Measurements from ENCODE around the gene KBTBD12.

The KBTBD12 gene

DNA sequence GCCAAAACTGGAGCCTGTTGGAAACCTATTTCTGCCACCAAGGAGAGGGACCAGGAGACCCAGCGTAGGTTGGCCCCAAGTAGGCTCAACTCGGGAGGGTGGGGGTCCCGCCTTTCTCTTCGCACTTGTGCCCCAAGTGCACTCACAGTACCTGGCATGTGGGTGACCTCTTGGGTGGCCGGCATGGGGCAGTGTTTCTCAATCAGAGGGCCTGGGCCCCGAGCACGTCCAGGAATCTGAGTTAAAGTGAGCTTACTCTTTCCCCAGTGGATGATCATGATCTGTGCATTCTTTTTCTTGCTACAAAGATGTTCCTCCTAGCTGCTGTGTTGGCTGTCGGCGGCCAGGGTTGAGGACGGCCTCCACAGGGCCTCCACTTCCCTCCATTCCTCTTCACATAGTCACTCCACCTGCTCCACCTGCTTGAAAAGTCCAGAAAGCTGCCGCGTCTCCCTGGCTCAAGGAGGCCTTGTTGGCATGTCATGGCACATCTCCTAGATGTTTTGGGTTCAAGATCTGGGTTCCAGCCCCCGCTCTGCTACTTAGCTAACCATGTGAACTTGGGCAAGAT is 70.7 kb downstream of the KBTBD12 start:
- DNase-seq (ENCODE audit: low read depth), result no peak

DNA sequence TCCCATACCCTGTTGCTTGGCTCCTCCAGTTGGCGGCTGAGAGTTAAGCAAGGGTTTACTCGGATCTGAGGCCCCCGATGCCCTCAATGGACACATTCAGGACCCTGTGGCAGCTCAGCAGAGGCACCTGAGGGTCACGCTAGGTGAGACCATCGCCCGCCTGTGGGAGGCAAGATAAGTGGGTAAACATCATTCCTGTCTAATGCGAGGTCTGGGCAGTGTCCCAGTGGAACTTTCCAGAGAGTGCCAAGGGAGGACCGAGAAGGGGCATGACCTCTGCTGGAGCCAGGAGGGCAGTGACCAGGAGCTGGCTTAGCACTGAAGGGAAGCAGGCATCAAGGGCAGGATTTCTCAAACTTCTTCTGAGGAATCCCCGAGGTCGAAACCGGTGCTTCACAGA is 71.8 kb downstream of the KBTBD12 start:
- no peak for DNase-seq (ENCODE audit: low read depth)

DNA sequence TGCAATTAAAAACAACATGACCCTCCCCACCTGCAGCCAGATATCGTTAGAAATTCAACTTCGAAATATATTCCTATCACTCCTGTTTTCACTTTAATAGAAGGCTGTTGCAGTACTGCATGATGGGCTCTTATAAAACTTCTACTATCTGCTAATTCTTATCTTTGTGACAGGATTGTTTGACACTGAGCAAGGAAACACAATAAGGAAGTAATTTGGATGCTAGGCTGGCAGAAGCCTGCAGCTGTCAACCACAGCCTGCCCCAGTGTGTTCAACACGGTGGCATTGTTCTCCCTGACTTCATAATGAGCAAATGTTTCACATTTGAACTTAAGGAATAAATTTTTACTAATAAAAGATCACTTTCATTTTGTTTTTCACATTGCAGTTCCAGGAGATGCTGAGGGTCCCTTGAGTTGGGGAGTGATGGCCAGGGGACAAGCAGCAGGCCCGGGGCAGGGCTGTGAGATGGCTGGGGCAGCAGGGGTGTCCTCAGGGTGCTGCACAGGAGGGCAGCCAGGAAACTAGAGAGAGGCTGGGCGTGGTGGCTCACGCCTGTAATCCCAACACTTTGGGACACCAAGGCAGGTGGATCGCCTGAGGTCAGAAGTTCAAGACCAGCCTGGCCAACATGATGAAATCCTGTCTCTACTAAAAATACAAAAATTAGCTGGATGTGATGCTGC is 72.4 kb downstream of the KBTBD12 start:
- DNase-seq (ENCODE audit: low read depth), result no peak

DNA sequence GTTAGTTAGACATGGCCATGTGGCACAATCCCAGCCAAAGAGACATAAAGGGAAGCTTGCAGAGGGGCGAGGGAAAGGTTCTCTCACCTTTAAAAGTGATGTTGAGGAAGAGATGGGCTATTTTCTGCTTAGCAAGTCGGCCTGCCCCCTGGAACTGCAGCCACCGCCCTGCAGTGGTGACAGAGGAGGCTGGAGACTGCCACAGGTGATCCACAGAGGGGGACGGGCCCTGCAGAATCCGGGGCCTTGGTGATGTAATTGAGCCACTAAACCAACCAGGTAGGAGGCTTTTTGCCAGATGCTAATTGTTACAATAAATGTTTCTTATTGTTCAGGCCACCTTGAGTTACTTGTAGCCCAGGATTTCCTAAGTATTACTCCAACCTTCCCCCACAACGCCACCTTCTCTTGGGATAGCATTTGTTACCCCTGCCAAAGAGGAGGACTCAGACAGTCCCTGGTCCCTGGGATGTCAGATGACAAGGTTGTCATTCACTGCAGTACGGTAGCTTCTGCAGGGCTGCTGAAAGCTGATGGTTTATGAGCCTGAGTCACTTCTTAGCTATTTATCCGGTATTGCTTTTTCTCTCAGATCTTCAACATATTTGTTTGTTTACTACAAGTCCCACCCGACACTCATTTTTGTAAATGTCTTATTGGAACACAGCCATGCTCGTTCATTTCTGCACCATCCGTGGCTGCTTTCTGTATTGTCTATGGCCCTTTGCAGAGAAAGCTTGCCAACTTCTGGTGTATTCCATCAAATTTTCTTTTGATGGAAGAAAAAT is 73.9 kb downstream of the KBTBD12 start:
- no peak for DNase-seq (ENCODE audit: low read depth)

DNA sequence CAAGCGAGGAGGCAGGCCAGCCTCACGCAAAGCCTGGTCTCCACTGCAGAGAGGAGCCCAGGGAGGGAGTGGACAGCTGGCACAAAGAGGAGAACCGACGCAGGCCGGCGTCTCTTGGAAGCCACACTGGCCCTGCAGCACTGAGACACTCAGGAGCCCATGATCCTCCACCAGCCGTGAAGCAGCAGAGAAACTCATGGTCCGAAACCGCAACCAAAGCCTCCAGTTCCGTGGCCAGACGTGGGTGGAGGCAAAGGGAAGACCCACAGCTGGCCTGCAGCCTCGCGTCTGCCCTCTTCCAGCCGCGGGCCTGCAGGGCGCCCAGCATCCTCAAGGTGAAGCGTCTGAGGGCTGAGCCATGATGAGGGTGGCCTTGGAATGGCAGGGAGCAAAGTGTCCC is 75.0 kb downstream of the KBTBD12 start:
- no peak for DNase-seq (ENCODE audit: low read depth)

DNA sequence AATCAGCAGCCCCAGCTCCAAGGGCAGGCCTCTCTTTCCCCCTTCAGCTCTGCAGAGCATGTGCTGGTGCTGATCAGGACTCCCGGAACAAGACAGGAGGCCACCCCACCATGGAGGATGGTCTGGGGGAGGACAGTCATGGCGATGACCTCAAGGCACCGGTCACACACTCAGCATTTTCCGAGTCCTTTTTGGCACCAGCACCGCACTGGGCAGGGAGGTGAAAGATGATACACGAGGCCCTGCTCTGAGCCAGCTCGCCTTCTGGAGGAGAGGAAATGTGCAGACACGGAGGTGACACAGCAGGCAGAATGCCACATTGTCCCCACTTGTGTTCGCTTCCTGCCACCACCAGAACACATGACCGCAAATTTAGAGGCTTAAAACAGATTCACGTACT is 75.4 kb downstream of the KBTBD12 start:
- no peak for DNase-seq (ENCODE audit: low read depth)

DNA sequence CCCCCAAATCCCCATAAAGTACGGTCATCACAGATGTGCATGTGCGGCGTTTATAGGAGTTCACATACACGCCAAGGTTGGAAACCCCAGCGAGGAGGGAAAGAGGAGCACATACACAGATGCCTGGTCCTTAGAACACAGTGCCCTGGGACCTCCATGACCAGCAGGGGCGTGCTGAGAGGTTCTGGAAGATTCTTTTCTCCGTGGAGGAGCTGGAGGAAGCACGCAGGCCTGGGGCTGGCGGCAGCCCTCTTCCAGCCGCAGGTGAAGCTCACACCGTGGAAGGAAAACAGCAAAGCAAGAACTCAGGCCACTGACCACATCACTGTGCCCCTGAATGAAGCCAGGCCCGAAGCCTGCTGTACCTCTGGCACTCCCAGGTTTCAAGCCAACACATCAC is 76.2 kb downstream of the KBTBD12 start:
- DNase-seq (ENCODE audit: low read depth), result no peak

DNA sequence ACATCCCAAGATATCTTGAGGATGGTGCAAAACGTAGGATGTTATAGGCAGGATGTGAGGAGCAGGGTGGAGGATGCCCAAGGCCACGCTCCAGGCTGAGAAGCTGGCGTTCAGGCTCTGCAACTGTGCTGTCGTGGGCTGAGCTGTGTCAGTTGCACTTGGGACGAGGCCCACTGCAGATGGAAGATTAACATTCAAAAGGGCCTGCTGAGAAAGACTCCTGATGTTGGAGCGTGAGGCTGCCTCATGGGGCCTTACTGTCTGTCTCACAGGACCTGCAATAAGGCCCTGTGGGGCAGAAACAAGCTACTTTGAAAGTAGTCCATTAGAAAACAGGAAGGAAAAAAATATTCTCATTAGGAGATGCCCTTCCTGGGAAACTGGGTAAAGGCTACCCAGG is 76.6 kb downstream of the KBTBD12 start:
- no peak for DNase-seq (ENCODE audit: low read depth)

DNA sequence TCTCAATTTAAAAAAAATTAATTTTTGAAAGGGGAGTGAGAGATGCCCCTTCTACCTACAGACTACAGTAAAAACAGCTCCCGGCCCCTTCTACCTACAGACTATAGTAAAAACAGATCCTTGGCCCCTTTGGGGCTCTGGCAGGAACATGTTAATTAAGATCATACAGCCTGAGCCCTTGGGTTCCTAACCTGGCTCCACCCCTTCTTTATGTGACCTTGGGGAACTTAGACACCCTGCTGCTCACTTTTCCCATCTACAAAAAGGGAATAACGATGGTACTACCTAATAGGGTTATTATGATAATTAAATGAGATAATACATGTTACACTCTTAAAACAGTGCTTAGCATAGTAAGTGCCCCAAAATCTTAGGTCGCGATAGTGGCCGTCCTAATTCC is 77.1 kb downstream of the KBTBD12 start:
- no peak for DNase-seq (ENCODE audit: low read depth)

DNA sequence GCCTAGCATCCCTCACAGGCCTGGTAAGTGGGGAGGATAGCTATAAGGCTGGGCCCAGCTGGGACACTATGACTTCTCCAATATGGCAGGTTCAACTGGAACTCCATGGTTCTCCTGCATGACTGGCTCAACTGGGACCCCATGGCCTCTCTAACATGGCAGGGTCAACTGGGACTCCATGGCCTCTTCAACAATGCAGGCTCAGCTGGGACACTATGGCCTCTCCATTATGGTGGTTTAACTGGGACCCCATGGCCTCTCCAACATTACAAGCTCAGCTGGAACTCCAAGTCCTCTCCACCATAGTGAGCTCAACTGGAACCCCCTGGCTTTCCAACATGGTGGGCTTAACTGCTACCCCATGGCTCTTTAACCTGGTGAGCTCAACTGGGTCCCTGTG is 79.0 kb downstream of the KBTBD12 start:
- DNase-seq (ENCODE audit: low read depth), result no peak

DNA sequence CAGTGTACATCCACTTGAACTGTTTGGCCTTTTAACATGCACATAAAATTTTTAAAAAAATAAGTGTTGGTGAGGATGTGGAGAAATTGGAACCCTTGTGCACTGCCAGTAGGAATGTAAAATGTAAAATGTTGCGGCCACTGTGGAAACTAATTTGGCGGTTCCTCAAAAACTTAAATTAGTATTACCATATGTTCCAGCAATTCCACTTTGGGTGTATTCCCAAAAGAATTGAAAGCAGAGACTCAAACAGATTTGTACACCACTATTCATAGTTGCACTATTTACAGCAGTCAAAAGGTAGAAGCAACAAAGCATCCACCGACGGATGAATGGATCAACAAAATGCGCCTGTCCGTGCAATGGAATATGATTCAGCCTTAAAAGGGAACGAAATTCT is 82.0 kb downstream of the KBTBD12 start:
- DNase-seq (ENCODE audit: low read depth), result no peak

DNA sequence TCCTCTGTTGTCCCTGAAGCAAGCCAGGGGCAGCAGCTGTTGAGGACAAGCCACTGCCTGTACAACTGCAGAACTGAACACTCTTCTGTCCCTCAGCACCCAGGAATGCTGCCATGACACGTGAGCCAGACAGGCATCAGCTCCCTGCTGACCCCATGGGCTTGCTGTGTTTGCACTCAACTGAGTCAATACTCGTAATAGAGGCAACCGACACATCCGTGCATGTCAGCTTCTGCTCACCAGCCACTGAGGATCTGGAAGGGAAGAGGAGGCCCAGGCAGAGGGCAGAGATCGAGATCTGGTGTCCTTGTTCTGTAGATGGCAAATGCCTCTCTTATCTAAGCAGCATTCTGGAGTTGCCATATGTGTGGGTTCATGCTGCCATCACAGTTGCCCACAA is 82.9 kb downstream of the KBTBD12 start:
- DNase-seq (ENCODE audit: low read depth), result no peak

DNA sequence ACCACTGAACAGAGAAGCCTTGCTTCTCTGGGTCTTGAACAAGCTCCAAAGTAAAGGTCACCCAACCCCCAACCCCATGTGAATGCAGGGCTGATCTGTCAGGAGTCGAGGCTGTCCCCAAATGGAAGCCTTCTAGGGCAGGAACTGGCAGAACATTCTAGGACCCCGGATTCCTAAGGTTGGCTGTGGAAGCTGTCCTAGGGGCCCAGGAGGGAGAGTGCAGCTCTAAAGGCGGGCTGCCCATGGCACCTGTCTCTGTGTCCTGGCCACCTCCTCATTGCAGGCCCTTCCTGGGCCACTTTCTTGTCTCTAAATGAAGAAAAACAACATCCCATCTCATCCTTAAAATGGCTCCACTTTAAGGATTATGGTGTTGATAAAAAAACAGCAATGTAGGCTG is 83.6 kb downstream of the KBTBD12 start:
- no peak for DNase-seq (ENCODE audit: low read depth)

DNA sequence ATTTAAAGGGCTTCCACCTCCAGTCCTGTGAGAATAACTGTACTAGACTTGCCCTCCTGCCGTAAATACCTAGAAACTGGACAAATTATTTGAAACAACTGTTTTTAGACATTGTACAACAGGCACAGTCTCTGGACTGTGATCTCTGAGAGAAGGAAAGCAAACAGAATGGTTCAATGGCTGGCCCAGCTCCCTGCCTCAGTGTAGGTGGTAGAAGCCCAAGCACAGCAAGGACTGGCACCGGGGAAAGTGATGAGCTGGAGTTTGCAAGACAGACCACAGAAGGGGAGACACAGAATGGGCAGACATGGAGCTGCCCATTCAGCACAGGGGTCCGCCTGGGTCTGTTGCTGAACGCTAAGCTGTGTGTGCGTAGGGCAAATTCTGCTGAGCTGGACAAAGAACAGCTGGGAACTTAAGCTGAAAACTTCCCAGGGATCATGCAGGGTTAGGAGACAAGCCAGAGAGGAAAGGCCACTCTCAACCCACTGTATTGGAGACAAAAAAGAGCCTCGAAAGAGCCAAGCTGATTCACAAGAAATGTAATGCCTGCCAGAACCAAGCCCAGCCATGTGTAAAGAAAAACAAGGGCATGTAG is 84.6 kb downstream of the KBTBD12 start:
- no peak for DNase-seq (ENCODE audit: low read depth)

DNA sequence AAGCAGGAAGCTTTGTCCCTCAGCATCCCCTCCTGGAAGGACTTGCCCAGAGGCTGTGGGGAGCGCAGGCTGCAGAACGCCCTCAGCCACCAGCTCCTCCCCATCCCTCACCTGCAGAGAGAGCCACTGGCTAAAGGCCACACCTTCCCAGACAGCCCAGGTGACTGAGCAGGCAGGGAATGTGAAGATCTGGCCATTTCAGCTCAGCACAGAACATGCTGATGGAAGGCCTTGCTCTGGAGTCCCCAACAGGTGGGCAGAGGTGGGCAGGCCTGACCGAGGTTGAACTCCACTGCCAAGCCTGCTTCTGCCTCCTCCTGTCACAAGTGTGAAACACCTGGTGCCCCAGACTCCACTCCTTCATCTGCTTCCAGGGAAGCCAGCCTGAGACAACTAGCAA is 86.5 kb downstream of the KBTBD12 start:
- no peak for DNase-seq (ENCODE audit: low read depth)

DNA sequence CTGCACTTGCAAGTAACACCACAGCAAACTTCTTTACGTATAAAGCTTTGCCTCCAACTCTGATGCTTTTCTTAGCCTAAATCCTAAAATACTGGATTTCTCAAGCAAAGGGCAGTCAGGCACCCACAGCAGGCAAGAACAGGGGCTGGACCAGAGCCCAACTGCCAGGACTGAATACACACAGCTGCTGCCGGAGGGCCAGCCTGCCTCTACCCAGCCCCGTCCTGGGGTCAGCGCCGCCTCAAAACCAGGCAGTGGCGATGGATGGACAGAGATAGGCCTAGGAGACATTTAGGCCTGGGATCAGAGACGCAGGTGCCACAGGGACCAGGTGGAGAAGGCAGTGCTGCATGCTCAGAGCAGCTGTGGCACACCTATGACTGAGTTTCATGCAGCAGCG is 89.6 kb downstream of the KBTBD12 start:
- no peak for DNase-seq (ENCODE audit: low read depth)

DNA sequence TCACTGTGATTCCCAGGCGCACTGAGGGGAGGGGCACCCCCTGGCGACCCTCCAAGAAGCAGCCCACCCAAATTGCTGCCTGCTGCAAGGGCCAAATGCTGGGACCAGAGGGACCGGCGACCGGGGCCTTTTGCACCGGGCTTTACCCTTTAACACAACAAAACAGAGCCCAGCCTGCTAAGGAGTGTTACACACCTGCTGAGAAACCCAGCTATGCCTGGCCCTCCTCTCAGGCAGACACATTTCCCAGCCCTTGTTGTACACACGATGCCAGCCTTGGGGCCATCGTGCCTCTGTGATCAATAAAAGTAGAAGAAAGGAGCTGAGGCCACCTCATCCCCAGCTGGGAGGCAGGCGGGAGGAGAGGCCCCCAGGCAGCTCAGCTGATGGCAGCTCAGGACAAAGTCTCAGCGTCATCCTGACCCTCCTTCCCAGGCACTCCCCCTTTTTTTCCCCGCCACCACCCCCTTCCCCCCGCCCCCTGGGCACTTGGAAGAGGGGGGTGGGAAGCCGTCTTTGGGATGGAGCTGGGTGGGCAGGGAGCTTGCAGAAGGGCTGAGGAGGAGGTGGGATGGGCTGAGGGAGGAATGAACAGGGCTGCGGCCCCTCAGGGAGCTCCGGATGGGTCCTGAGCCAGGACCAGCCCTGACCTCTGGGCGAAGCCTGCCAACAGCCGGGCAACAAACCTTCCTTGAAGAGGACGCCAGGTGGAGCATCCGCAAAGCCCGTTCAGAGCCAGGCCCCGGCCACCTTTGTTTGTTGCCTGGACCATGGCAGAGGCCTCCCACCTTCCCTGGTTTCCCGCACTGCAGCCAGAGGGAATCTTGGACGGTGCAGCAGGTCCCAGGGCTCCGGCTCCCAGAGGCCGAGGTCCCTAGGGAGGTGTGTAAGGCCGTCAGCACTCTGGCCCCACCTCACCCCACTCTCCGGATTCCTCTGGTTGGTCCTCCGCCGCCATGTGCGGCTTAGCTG is 91.3 kb downstream of the KBTBD12 start:
- no peak for DNase-seq (ENCODE audit: low read depth)

DNA sequence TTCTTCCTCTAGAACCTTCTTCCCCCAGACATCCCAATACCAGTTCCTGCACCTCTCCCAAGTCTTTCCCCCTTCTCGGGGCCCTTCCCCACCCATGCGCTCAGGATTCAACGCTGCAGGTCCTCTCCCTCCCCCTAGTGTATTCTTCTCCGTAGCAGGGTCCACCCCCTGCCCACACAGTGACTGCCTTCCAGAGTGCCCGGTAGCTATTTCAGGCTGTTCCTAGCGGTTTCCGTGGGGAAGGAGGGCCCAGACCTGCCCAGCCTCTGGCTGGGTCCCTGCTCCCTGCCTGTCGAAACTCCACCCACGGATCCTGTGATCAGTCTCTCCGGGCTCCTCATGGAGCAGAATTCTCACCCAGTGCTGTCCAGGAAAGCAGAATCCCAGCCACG is 92.0 kb downstream of the KBTBD12 start:
- DNase-seq (ENCODE audit: low read depth), result no peak

DNA sequence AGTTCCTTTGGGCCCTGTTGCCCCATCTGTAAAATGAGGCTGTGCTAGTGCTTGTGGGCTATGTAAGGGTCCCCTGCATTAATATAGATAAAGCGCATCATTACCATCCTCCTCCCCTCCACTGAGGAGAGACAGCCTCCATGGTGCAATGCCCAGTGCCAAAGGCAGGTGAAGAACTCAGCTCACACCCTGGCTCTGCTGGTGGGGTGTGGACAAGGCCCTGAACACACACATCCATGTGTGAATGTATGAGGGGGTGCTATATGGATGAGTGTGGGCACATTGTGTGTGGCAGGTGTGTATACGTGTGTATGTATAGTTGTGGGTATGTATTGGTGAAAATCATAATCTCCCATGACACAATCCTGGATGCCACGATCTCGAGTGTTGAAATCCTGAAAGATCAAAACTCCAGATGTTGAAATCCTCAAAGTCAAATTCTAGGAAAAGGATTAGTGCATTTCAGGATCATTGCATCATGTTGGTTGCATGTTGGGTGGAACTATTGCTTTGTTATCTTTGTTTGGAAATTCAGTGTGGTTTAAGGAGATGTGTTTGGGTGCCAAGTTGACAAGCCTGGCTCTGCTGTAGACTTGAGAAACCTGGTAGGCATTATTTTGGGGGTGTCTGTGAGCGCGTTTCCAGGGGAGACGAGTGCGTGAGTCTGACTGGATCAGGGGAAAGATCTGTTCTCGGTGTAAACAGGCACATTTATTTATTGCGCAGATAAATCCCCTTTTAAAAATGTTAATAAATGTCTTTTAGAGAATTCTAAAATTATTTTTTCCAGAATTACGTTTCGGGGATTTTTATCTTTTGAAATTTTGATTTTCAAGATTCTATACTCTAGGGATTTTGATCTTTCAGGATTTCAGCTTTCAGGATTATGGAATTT is 95.2 kb downstream of the KBTBD12 start:
- DNase-seq (ENCODE audit: low read depth), result no peak

DNA sequence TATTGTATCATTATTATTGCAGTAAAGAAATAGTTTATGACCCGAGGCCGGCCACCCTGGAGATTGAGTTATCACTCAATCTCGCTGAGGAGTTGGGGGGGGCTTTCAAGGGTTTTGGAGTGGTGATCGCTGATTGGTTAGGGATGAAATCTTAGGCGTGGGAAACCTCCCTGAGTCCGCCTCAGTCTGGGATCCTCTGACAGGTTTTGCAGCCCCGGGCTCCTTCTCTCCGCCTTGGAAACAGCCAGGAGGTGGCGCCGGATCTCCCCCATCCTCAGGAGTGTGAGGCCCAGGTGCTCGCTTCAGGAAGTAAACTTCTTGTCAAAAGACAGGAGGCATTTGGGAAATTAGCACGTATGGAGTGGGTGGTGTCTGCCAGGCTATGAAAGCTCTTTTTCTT is 96.1 kb downstream of the KBTBD12 start:
- DNase-seq (ENCODE audit: low read depth), result no peak

DNA sequence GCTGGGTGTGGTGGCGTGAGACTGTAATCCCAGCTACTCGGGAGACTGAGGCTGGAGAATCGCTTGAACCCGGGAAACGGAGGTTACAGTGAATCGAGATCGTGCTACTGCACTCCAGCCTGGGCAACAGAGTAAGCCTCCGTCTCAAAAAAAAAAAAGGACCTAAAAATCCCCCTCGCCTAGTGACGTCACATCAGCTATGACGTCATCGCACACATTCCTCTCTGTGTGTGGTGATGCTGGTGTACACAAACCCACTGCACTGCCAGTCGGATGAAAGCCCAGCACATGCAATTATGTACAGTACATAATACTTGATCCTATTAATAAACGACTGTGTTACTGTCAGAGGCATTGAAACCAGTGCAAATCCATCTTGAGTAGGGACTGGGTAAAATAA is 97.0 kb downstream of the KBTBD12 start:
- DNase-seq (ENCODE audit: low read depth), result no peak
